ENCODE measurements around the gene MUC5AC.

Gene MUC5AC

GRCh38 chr11:1198561-1199240, 40.9 kb downstream of the MUC5AC start:
- no peaks in the 10 kb centered on the region for H3K4me1 ChIP-seq (ENCODE audit: control extremely low read depth in 1 of 4, control insufficient read depth in 4 of 4, insufficient read depth in 4 of 4, low read length in 3 of 4)
- DNase-seq, result no peak
- H3K27ac ChIP-seq (ENCODE audit: insufficient read depth in 1 of 2, low read depth in 1 of 2, low read length in 2 of 2, poor library complexity in 1 of 2, severe bottlenecking in 2 of 2), result no peak overlapping the region
- peaks cover 0 to 12% (median 0%) of the 10 kb centered on the region in 5 experiments for H3K27me3 ChIP-seq (replicated peaks in 2 of 5; ENCODE audit: control insufficient read depth in 4 of 5, insufficient read depth in 5 of 5, low read length in 4 of 5)
- no peak overlapping the region for H3K4me3 ChIP-seq (ENCODE audit: control insufficient read depth in 1 of 7, extremely low read depth in 1 of 7, insufficient read depth in 4 of 7, low read depth in 2 of 7, low read length in 6 of 7)
- ChIA-PET POLR2A (no interaction called here), CTCF (no interaction called here)
- no peaks in the 10 kb centered on the region for H3K36me3 ChIP-seq (ENCODE audit: control insufficient read depth in 4 of 4, insufficient read depth in 4 of 4, low read length in 3 of 4)
- 84% methylated on average over 24 of the region's 26 CpGs for WGBS (ENCODE audit: insufficient coverage)
- no peaks in the 10 kb centered on the region for H3K9me3 ChIP-seq (ENCODE audit: control extremely low read depth in 1 of 5, control insufficient read depth in 4 of 5, insufficient read depth in 2 of 5, low read depth in 1 of 5, low read length in 4 of 5)

- Histone ChIP-seq H3K27ac (ENCODE audit: insufficient read depth in 1 of 2, low read depth in 1 of 2, low read length in 2 of 2, poor library complexity in 1 of 2, severe bottlenecking in 2 of 2) (no peak overlapping the region), H3K4me3 (ENCODE audit: control insufficient read depth in 1 of 7, extremely low read depth in 1 of 7, insufficient read depth in 4 of 7, low read depth in 2 of 7, low read length in 6 of 7) (no peak overlapping the region), H3K4me1 (ENCODE audit: control extremely low read depth in 1 of 4, control insufficient read depth in 4 of 4, insufficient read depth in 4 of 4, low read length in 3 of 4) (no peaks in the 10 kb centered on the region), H3K9me3 (ENCODE audit: control extremely low read depth in 1 of 5, control insufficient read depth in 4 of 5, insufficient read depth in 2 of 5, low read depth in 1 of 5, low read length in 4 of 5) (no peaks in the 10 kb centered on the region), H3K36me3 (ENCODE audit: control insufficient read depth in 4 of 4, insufficient read depth in 4 of 4, low read length in 3 of 4) (no peaks in the 10 kb centered on the region), H3K27me3 (replicated peaks in 2 of 5; ENCODE audit: control insufficient read depth in 4 of 5, insufficient read depth in 5 of 5, low read length in 4 of 5) (peaks cover 0 to 12% (median 0%) of the 10 kb centered on the region in 5 experiments)
- 82% methylated on average over 27 of the region's 27 CpGs for whole genome bisulfite sequencing (ENCODE audit: insufficient coverage)
- no peak for DNase-seq
- POLR2A ChIA-PET, result no interaction called here
- CTCF ChIA-PET, result no interaction called here
Observed at GRCh38 chr11:1199241-1199750, 41.5 kb downstream of the MUC5AC start.

- ChIA-PET CTCF (interaction anchor here (0.9 to 1.4 kb wide), 4 partner anchors 10 to 316 kb away, joined by 3 to 4 read pairs (median 4); no protein-coding TSS in a partner anchor), POLR2A (no interaction called here)
- 84% methylated on average over 47 of the region's 47 CpGs for whole genome bisulfite sequencing (ENCODE audit: insufficient coverage)
- H3K9me3 ChIP-seq (ENCODE audit: control extremely low read depth in 1 of 5, control insufficient read depth in 4 of 5, insufficient read depth in 2 of 5, low read depth in 1 of 5, low read length in 4 of 5), result no peaks in the 10 kb centered on the region
- no peaks in the 10 kb centered on the region for H3K4me1 ChIP-seq (ENCODE audit: control extremely low read depth in 1 of 4, control insufficient read depth in 4 of 4, insufficient read depth in 4 of 4, low read length in 3 of 4)
- no peak overlapping the region for H3K27ac ChIP-seq (ENCODE audit: insufficient read depth in 1 of 2, low read depth in 1 of 2, low read length in 2 of 2, poor library complexity in 1 of 2, severe bottlenecking in 2 of 2)
- H3K27me3 ChIP-seq (replicated peaks in 2 of 5; ENCODE audit: control insufficient read depth in 4 of 5, insufficient read depth in 5 of 5, low read length in 4 of 5), result peaks cover 0 to 12% (median 0%) of the 10 kb centered on the region in 5 experiments
- no peak for DNase-seq
- no peak overlapping the region for H3K4me3 ChIP-seq (ENCODE audit: control insufficient read depth in 1 of 7, extremely low read depth in 1 of 7, insufficient read depth in 4 of 7, low read depth in 2 of 7, low read length in 6 of 7)
- H3K36me3 ChIP-seq (ENCODE audit: control insufficient read depth in 4 of 4, insufficient read depth in 4 of 4, low read length in 3 of 4), result no peaks in the 10 kb centered on the region
Observed at GRCh38 chr11:1199751-1200610, 42.2 kb downstream of the MUC5AC start.

GRCh38 chr11:1200611-1201191, 42.9 kb downstream of the MUC5AC start:
- POLR2A ChIA-PET, result no interaction called here
- no peaks in the 10 kb centered on the region for H3K4me1 ChIP-seq (ENCODE audit: control extremely low read depth in 1 of 4, control insufficient read depth in 4 of 4, insufficient read depth in 4 of 4, low read length in 3 of 4)
- WGBS (ENCODE audit: insufficient coverage), result 85% methylated on average over 14 of the region's 16 CpGs
- peaks cover 0 to 12% (median 0%) of the 10 kb centered on the region in 5 experiments for H3K27me3 ChIP-seq (replicated peaks in 2 of 5; ENCODE audit: control insufficient read depth in 4 of 5, insufficient read depth in 5 of 5, low read length in 4 of 5)
- no peak overlapping the region for H3K4me3 ChIP-seq (ENCODE audit: control insufficient read depth in 1 of 7, extremely low read depth in 1 of 7, insufficient read depth in 4 of 7, low read depth in 2 of 7, low read length in 6 of 7)
- CTCF ChIA-PET, result interaction anchor here (0.9 to 1.4 kb wide), 4 partner anchors 9 to 316 kb away, joined by 3 to 4 read pairs (median 4); no protein-coding TSS in a partner anchor
- no peaks in the 10 kb centered on the region for H3K36me3 ChIP-seq (ENCODE audit: control insufficient read depth in 4 of 4, insufficient read depth in 4 of 4, low read length in 3 of 4)
- DNase-seq, result no peak
- H3K27ac ChIP-seq (ENCODE audit: insufficient read depth in 1 of 2, low read depth in 1 of 2, low read length in 2 of 2, poor library complexity in 1 of 2, severe bottlenecking in 2 of 2), result no peak overlapping the region
- H3K9me3 ChIP-seq (ENCODE audit: control extremely low read depth in 1 of 5, control insufficient read depth in 4 of 5, insufficient read depth in 2 of 5, low read depth in 1 of 5, low read length in 4 of 5), result no peaks in the 10 kb centered on the region

GRCh38 chr11:1201395-1202153, 43.8 kb downstream of the MUC5AC start:
- Histone ChIP-seq H3K4me1 (ENCODE audit: control extremely low read depth in 1 of 4, control insufficient read depth in 4 of 4, insufficient read depth in 4 of 4, low read length in 3 of 4) (no peaks in the 10 kb centered on the region), H3K9me3 (ENCODE audit: control extremely low read depth in 1 of 5, control insufficient read depth in 4 of 5, insufficient read depth in 2 of 5, low read depth in 1 of 5, low read length in 4 of 5) (no peaks in the 10 kb centered on the region), H3K27me3 (replicated peaks in 2 of 5; ENCODE audit: control insufficient read depth in 4 of 5, insufficient read depth in 5 of 5, low read length in 4 of 5) (peaks cover 0 to 12% (median 0%) of the 10 kb centered on the region in 5 experiments), H3K27ac (ENCODE audit: insufficient read depth in 1 of 2, low read depth in 1 of 2, low read length in 2 of 2, poor library complexity in 1 of 2, severe bottlenecking in 2 of 2) (no peak overlapping the region), H3K4me3 (ENCODE audit: control insufficient read depth in 1 of 7, extremely low read depth in 1 of 7, insufficient read depth in 4 of 7, low read depth in 2 of 7, low read length in 6 of 7) (no peak overlapping the region), H3K36me3 (ENCODE audit: control insufficient read depth in 4 of 4, insufficient read depth in 4 of 4, low read length in 3 of 4) (no peaks in the 10 kb centered on the region)
- ChIA-PET CTCF (interaction anchor here (1.0 to 1.5 kb wide), 3 partner anchors 9 to 314 kb away, joined by 4 read pairs; no protein-coding TSS in a partner anchor), POLR2A (no interaction called here)
- 88% methylated on average over 4 of the region's 4 CpGs for WGBS (ENCODE audit: insufficient coverage)
- DNase-seq, result no peak

- Histone ChIP-seq H3K4me3 (ENCODE audit: control insufficient read depth in 1 of 7, extremely low read depth in 1 of 7, insufficient read depth in 4 of 7, low read depth in 2 of 7, low read length in 6 of 7) (no peak overlapping the region), H3K4me1 (ENCODE audit: control extremely low read depth in 1 of 4, control insufficient read depth in 4 of 4, insufficient read depth in 4 of 4, low read length in 3 of 4) (no peaks in the 10 kb centered on the region), H3K27ac (ENCODE audit: insufficient read depth in 1 of 2, low read depth in 1 of 2, low read length in 2 of 2, poor library complexity in 1 of 2, severe bottlenecking in 2 of 2) (no peak overlapping the region), H3K9me3 (ENCODE audit: control extremely low read depth in 1 of 5, control insufficient read depth in 4 of 5, insufficient read depth in 2 of 5, low read depth in 1 of 5, low read length in 4 of 5) (no peaks in the 10 kb centered on the region), H3K36me3 (ENCODE audit: control insufficient read depth in 4 of 4, insufficient read depth in 4 of 4, low read length in 3 of 4) (no peaks in the 10 kb centered on the region), H3K27me3 (replicated peaks in 2 of 5; ENCODE audit: control insufficient read depth in 4 of 5, insufficient read depth in 5 of 5, low read length in 4 of 5) (peaks cover 0 to 12% (median 0%) of the 10 kb centered on the region in 5 experiments)
- POLR2A ChIA-PET, result interaction anchor here (0.6 kb wide), 1 partner anchor 17 kb away, joined by 3 read pairs; no protein-coding TSS in a partner anchor
- WGBS (ENCODE audit: insufficient coverage), result 62% methylated on average over 15 of the region's 18 CpGs
- CTCF ChIA-PET, result interaction anchor here (0.9 to 1.5 kb wide), 4 partner anchors 10 to 373 kb away, joined by 3 to 4 read pairs (median 4); no protein-coding TSS in a partner anchor
- peak; percentile 15 to 56 (median 39) for DNase-seq
Observed at GRCh38 chr11:1202154-1202775, 44.5 kb downstream of the MUC5AC start.

Data from common myeloid progenitor, CD34-positive (primary cell).